ENCODE data around the gene SNX25.

The SNX25 gene

DNA sequence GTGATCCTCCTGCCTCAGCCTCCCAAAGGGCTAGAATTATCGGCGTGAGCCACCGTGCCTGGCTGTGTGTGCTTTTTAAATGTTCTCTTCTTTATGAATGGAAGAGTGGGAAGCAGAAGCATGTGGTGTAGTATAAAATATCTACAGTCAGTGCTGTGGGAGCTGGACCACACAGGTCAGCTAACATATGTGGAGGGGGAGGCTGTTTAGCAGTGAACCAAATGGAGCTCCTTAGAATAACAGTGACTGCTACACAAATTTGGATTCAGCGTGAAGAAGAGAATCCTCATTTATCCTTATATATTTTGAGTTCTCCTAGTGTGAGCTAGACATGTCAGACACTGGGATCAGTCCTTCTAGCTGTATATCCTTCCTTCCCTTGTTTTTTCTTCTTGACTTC, 3.2 kb downstream of the SNX25 start:
- DNase-seq (ENCODE audit: insufficient read length, low spot score): no peak
- TF ChIP-seq POLR2A (IDR thresholded peaks at IDR 0.05; ENCODE audit: low read depth, low read length): no peak
- FAIRE-seq: no peak

DNA sequence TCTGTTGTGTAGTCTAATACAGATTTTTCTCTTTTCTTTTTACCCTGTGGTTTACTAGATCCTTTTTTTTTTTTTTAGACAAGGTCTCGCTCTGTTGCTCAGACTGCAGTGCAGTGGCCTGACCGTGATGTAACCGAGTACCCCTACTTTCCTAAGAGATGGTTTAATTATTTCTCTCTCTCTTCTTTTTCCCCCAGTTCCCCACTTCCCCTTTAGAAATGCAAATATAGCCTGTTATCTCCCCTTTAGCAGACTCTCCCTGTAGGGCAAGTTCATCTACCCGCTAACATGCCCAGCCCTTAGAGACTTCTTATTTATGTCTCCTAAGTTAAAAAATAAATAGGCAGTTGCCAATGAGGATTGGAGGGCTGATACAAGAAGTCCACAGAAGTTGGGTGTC, 4.5 kb downstream of the SNX25 start:
- TF ChIP-seq POLR2A (IDR thresholded peaks at IDR 0.05; ENCODE audit: low read depth, low read length): no peak
- no peak for FAIRE-seq
- no peak for DNase-seq (ENCODE audit: insufficient read length, low spot score)

DNA sequence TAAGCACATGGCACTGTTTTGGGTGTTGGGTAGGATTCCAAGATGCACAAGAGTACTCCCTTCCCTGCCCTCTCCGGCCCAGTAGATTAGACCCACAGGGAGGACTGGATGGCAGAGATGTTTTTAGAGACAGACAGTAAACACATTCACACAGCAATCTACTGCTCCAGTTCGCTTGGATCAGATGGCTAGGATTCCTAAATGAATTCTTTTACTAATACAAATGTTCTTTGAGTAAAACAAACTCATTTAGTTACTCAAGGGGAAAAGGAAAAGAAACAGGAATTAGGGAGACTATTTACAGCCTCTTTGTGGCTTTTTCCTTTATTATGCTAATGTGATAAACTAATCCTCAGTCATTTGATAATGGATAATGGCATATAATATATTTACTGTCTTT, 5.9 kb downstream of the SNX25 start:
- FAIRE-seq: no peak
- no peak for DNase-seq (ENCODE audit: insufficient read length, low spot score)
- no peak for TF ChIP-seq POLR2A (IDR thresholded peaks at IDR 0.05; ENCODE audit: low read depth, low read length)

DNA sequence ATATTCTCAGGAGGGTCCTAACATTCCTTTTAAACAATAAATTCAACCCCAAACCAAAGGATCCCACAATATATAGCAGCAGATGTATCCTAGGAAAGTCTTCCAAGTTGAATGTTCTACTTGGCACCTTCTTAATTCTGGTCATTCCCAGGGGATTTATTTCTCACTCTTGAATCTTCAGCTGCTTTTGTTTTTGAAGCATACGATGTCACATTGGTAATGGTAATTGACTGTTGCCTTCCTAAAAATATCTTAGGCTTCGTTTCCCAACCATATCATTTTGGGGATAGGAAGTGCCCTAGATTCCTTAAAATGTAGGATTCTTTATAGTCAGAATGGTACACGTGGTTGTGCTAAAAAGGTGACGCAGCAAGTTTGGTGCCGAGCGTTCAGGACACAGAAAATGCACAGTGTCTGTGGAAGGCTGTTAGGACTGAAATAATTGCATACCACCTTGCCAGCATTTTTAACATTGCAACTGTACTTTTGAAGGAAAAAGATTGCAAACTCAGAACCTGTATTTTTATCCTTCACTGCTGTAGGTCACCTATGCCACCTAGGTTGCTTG, 8.1 kb downstream of the SNX25 start:
- TF ChIP-seq POLR2A (IDR thresholded peaks at IDR 0.05; ENCODE audit: low read depth, low read length): no peak
- DNase-seq (ENCODE audit: insufficient read length, low spot score) (no peak), FAIRE-seq (no peak)

DNA sequence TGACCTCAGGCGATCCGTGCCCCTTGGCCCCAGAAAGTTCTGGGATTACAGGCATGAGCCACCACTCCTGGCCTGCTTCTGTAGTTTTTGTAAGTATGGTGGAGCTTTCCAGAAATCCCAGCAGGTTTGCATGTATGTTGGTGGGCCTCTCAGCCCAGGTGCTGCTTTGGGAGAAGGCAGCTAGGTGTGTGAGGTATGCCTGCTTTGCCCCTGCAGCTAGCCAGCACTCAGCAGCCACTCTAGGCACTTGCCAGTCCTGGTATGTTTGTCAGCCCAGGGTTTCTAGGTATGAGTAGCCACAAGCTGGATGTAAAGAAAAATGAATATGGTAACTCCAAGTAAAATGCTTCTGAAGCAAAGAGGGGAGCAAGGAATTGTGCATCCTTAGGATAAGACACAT, 8.9 kb downstream of the SNX25 start:
- DNase-seq (ENCODE audit: insufficient read length, low spot score) (no peak), FAIRE-seq (no peak)
- TF ChIP-seq POLR2A (IDR thresholded peaks at IDR 0.05; ENCODE audit: low read depth, low read length): no peak

DNA sequence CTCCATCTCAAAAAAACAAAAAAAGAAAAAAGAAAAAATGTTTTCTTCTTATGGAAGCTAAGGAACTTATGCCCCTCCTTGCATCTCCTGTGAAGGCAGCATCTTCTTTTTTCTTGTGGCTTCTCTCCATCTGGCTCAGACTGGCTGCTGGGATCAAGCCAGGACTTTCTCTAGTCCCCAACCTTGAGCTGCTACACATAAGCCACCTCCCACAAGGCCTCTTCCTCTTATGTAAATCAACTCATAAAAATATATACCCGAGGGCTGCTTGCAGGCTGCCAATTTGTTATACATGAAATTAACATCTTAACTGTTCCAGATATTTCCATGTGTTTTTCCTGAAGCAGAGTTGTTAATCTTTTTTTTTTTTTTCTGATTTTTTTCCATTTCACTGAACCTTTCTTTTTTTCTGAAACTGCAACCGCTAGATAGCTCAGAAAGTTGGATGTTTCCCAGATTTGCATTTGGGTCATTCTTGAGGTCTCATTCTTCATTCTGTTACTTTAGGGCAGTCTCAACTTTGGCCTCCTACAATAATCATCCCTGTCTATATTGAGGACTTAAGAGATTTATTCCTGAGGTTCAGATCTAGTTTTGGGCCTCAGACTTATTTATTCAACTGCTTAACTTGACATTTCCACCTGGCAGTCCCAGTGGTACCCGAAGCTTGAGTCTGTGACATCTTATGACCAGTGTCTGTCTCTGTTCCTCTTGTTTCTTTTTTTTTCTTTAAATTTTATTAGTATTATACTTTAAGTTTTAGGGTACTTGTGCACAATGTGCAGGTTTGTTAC, 10.3 kb downstream of the SNX25 start:
- DNase-seq (ENCODE audit: insufficient read length, low spot score): no peak
- TF ChIP-seq POLR2A (IDR thresholded peaks at IDR 0.05; ENCODE audit: low read depth, low read length): no peak
- no peak for FAIRE-seq

DNA sequence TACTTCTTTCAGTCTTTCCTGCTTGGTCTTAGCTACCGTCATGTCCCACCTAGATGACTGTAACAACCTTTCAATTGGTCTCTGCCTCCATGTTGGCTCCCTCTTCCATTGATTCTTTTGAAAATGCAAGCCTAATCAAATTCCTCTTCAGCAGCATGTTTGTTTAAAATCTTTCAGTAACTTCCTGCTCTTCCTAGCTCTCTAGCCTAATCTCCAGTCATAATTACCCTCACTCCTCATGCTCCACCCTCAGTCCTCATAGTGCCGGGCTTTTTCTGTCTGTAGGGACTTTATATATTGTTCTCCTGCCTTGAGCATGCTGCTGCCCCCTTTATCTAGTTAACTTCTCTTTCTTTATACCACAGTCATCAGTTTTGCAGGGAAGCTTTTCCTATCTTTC, 12.1 kb downstream of the SNX25 start:
- FAIRE-seq (no peak), DNase-seq (ENCODE audit: insufficient read length, low spot score) (no peak)
- TF ChIP-seq POLR2A (IDR thresholded peaks at IDR 0.05; ENCODE audit: low read depth, low read length): no peak

DNA sequence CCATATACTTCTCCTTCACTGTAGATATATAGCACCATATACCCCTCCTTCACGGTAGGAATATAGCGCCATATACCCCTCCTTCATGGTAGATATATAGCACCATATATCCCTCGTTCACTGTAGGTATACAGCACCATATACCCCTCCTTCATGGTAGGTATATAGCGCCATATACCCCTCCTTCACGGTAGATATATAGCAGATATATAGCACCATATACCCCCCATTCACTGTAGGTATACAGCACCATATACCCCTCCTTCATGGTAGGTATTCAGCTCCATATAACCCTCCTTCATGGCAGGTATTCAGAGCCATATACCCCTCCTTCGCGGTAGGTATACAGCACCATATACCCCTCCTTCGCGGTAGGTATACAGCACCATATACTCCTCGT, 12.5 kb downstream of the SNX25 start:
- TF ChIP-seq POLR2A (IDR thresholded peaks at IDR 0.05; ENCODE audit: low read depth, low read length): no peak
- DNase-seq (ENCODE audit: insufficient read length, low spot score) (no peak), FAIRE-seq (no peak)

DNA sequence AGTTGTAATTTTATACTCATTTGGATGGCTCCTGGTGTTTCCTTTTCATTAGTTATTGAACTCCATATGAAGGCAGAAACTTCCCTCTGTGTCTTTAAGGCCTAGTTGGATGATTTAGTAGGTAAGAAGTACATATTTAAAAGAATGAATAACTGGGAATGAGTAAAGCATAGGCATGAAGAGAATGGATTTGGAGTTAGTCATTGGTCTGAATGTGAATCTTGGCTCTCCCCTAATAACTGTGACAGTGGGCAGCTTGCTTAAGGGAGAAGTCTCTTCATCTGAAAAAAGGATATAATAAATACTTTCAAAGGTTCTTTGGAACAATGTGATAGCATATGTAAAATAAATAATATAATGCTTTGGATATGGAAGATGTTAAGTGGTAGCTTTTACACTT, 13.2 kb downstream of the SNX25 start:
- no peak for TF ChIP-seq POLR2A (IDR thresholded peaks at IDR 0.05; ENCODE audit: low read depth, low read length)
- no peak for FAIRE-seq
- no peak for DNase-seq (ENCODE audit: insufficient read length, low spot score)

DNA sequence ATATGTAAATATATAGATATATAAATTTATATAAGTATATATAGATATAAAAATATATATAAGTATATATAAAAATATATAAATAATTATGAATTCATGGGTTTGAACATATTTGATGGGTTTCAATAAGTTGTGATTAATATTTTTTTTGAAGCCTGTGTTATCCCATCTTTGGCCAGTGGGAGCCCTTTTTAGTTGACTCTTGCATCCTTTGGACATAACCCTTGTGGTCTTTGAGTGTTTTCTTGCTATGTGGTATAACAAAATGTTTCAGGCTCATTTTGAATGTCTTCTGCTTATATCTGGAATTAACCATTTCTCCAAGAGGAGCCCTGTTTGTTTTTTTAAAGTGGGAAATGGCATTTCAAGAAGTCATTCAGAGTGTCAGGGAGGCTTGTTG, 15.2 kb downstream of the SNX25 start:
- DNase-seq (ENCODE audit: insufficient read length, low spot score): no peak
- FAIRE-seq: no peak
- no peak for TF ChIP-seq POLR2A (IDR thresholded peaks at IDR 0.05; ENCODE audit: low read depth, low read length)

DNA sequence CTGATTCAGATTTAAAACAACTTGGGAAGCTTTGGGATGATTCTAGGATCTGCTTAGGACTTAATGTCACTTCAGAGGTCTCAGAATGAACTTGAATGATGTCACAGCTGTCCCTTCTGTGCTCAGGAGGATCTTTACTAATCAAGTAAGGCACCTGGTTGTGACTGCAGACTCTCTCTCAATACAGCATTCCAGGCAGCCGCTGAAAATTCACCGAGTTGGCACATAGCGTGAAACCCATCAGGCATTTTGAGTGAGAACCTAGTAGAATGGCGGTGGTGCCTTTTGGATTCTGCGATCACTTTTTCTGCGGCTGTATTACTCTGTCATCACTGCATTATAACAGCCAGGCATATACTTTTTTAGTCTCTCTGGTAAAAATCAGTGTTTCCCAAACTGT, 16.5 kb downstream of the SNX25 start:
- FAIRE-seq (no peak), DNase-seq (ENCODE audit: insufficient read length, low spot score) (no peak)
- TF ChIP-seq POLR2A (IDR thresholded peaks at IDR 0.05; ENCODE audit: low read depth, low read length): no peak

DNA sequence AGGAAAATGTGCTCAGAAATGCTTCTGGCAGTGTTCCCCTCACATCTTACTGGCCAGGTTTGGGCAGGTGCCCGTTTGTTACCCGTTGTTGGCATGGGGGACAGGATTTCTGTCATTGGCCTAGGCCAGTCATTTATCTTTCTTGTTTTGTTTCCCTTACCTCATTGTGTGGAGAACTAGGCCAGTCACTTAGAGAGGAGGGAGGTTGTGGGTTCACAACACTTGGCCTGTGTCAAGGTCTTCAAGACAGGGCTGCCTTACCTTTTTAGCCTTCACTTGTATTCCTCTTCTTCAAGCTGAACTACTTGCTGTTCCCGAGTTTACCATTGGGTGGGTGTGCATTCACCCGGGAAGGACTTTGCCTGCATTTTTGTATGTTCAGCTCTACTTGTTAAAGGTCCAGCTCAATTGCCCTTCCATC, 17.7 kb downstream of the SNX25 start:
- no peak for DNase-seq (ENCODE audit: insufficient read length, low spot score)
- FAIRE-seq: no peak
- no peak for TF ChIP-seq POLR2A (IDR thresholded peaks at IDR 0.05; ENCODE audit: low read depth, low read length)

DNA sequence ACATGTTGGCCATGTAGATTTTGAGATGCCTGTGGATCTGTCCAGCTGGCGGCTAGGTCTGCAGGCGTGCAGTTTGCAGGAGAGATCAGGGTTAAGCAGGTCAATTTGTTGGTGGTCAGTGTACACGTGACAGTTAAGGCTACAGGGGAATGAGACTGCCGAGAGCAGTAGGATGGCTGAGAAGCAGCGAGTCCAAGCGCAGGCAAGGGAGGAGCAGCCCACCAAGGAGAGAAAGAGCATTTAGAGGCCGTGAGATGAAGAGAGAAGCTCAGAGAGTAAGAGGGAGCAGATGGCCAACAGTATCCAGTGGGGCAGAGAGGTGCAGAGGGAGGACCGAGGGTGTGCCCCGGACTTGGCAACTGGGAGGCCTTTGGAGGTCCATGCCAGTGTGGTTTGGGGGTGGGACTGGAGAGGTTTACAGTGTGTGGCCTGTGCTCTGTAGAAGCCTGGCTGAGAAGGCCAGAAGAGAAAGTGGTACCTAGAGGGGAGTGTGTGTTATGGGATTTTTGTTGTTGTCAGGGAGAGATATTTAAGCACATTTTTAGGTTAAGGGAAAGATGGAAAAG, 18.4 kb downstream of the SNX25 start:
- TF ChIP-seq POLR2A (IDR thresholded peaks at IDR 0.05; ENCODE audit: low read depth, low read length): no peak
- DNase-seq (ENCODE audit: insufficient read length, low spot score): no peak
- no peak for FAIRE-seq

DNA sequence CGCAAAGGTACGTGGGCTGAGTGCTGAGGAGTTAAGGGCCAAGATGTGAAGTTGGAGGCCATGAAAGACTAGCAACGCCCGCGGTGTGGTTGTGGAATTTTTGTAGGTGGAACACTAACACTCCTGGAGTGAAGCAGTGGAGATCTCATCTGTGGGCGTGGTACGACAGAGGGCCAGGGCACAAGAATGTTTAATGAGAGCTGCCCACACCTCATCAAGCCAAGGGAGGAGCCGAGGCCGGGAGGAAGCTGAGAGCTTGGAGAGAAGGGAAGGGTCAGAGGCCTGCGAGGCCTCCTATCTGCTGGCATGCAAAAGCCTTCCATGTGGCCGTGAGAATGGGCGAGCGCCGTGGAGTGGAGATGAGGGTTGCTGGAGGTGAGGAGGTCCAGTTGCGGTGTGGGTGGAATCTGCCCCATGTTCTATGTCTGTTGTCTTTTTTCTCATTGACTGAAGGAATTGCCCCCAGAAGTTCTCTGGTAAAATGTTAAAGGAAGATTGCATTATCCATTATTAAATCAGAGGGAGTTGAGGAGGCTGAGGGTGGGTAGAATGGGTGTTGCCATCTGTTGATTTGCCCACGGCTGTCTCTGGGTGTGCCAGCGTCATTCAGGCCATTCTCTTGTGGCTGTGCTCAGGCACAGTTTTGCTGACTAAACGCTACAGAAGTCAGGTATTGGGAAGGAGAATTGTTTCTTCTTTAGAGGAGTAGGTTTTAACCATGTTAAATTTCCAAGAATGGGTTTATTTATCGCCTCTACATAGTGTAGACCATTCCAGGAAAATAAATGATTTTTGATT, 19.8 kb downstream of the SNX25 start:
- no peak for TF ChIP-seq POLR2A (IDR thresholded peaks at IDR 0.05; ENCODE audit: low read depth, low read length)
- FAIRE-seq (no peak), DNase-seq (ENCODE audit: insufficient read length, low spot score) (no peak)
